ENCODE results near the gene ROR1. TPM values are rescaled to one million over a fixed set of nuclear protein-coding genes. Genes with fewer than 3 reads are reported as not detected.

Gene ROR1
- total and polyA plus RNA-seq, 10 of the 15 experiments (the other 5 are each of a cell fraction or from before 2014, with no cell fraction given): 0.02 to 0.08 (median 0.05) TPM; not detected in 6

- Histone ChIP-seq H3K9me3 (replicated peaks; ENCODE audit: control insufficient read depth, insufficient read depth, low read length) (no peaks in the 10 kb centered on the region), H2AFZ (ENCODE audit: control insufficient read depth, low read depth, low read length) (no peak overlapping the region), H3K36me3 (ENCODE audit: control insufficient read depth in 2 of 2, insufficient read depth in 2 of 2, low read length in 1 of 2) (no peaks in the 10 kb centered on the region), H3K4me2 (ENCODE audit: control insufficient read depth, insufficient read depth) (no peak overlapping the region), H3K9ac (ENCODE audit: control insufficient read depth, insufficient read depth, low read length) (no peak overlapping the region), H3K27ac (ENCODE audit: control insufficient read depth, insufficient read depth) (no peak overlapping the region), H3K27me3 (replicated peaks in 1 of 2; ENCODE audit: control insufficient read depth in 2 of 2, insufficient read depth in 2 of 2, low read length in 1 of 2) (no peaks in the 10 kb centered on the region), H3K79me2 (ENCODE audit: control insufficient read depth, insufficient read depth, low read length) (no peaks in the 10 kb centered on the region), H3K4me3 (no peak overlapping the region), H3K4me1 (ENCODE audit: control insufficient read depth, insufficient read depth, low read length) (no peaks in the 10 kb centered on the region), H4K20me1 (ENCODE audit: control insufficient read depth, insufficient read depth) (no peaks in the 10 kb centered on the region)
- no peak for ATAC-seq
- intact Hi-C loops (cut with micrococcal nuclease; ENCODE audit: unreplicated experiment): no loop called here
- WGBS (ENCODE audit: insufficient coverage, insufficient replicate concordance, low lambda C conversion rate, missing lambda C conversion rate): 5% methylated on average over 1 of the region's 1 CpG
- TF ChIP-seq ZNF687 (IDR thresholded peaks at IDR 0.05) (no peak), YY1 (IDR thresholded peaks at IDR 0.05; ENCODE audit: low read depth, low read length) (no peak), E2F4 (IDR thresholded peaks at IDR 0.05; ENCODE audit: low read depth, low read length) (no peak), IKZF2 (IDR thresholded peaks at IDR 0.05) (no peak), CHD4 (IDR thresholded peaks at IDR 0.05) (no peak)
- SMC1A ChIA-PET (ENCODE audit: uncharacterized antibody, unreplicated experiment): no interaction called here
- RAD21 ChIA-PET (ENCODE audit: unreplicated experiment): no interaction called here
- in situ Hi-C loops (cut with MboI): no loop called here
- CTCF ChIA-PET: no interaction called here
- FAIRE-seq: no peak
- DNase-seq (ENCODE audit: low read depth, low spot score): no peak
- POLR2A ChIA-PET: no interaction called here
- no TSS peak for BruUV-seq (replicated peaks)
Observed at GRCh38 chr1:64047549-64047996, 273.8 kb downstream of the ROR1 start.
